HG03103 (cell line): ENCODE measurements around the gene PNMT.
"Not testable (repeated sequence)": the region's sequence is repeated elsewhere in the genome, so short reads cannot be mapped to it uniquely, and the experiment has no call there.

Experiments used
- ATAC-seq: cut with Tn5 transposase; IDR thresholded peaks from one replicate; pipeline ENCODE4 v1.9.1; 2021; ENCODE audit warnings: low read depth; ENCODE audit not compliant: unreplicated experiment

The PNMT gene

GRCh38 chr17:39683295-39683939 is 15.2 kb downstream of the PNMT start:
- no peak for ATAC-seq

GRCh38 chr17:39684369-39685192 is 16.3 kb downstream of the PNMT start:
- no peak for ATAC-seq

GRCh38 chr17:39687101-39687545 is 18.9 kb downstream of the PNMT start:
- ATAC-seq: no peak

- peak; percentile 68 for ATAC-seq
Observed at GRCh38 chr17:39687546-39688474, 19.6 kb downstream of the PNMT start, which contains the start of gene PGAP3. Gene PGAP3, minus strand, starts transcription at chr17:39688057. Its CDS starts 43 bp downstream, at chr17:39688014.

- no peak for ATAC-seq
Observed at GRCh38 chr17:39688475-39688835, 20.2 kb downstream of the PNMT start.

- ATAC-seq: no peak
Observed at GRCh38 chr17:39688945-39689344, 20.7 kb downstream of the PNMT start.

- no peak for ATAC-seq
Observed at GRCh38 chr17:39694593-39694992, 26.3 kb downstream of the PNMT start.

GRCh38 chr17:39695089-39695474 is 26.8 kb downstream of the PNMT start:
- no peak for ATAC-seq

- ATAC-seq: no peak
Observed at GRCh38 chr17:39696731-39697130, 28.5 kb downstream of the PNMT start.

GRCh38 chr17:39697961-39698360 is 29.7 kb downstream of the PNMT start:
- no peak for ATAC-seq

GRCh38 chr17:39699157-39699817 is 31.0 kb downstream of the PNMT start:
- not testable (repeated sequence) for ATAC-seq

GRCh38 chr17:39699818-39700147 is 31.5 kb downstream of the PNMT start, which contains the start of gene ERBB2:
Gene ERBB2, plus strand, starts transcription at chr17:39700064. Its CDS starts 175 bp downstream, at chr17:39700239.
- ATAC-seq: no peak

- no peak for ATAC-seq
Observed at GRCh38 chr17:39700148-39700987, 32.1 kb downstream of the PNMT start.

- ATAC-seq: no peak
Observed at GRCh38 chr17:39701012-39701783, 32.9 kb downstream of the PNMT start.

GRCh38 chr17:39701784-39702422 is 33.6 kb downstream of the PNMT start:
- no peak for ATAC-seq

- ATAC-seq: no peak
Observed at GRCh38 chr17:39702901-39703893, 34.9 kb downstream of the PNMT start.

- ATAC-seq: no peak
Observed at GRCh38 chr17:39703913-39704312, 35.7 kb downstream of the PNMT start.
